HepG2 (cell line): ENCODE data around the gene FXN. TPM values are rescaled to one million over a fixed set of nuclear protein-coding genes. Genes with fewer than 3 reads are reported as not detected.

Source experiments
- BORCS8-MEF2B ChIP-seq: sonication (generic); formaldehyde crosslinking; IDR thresholded peaks from 2 replicates; pipeline ENCODE4 v1.8.0; 2022; ENCODE audit warnings: mild to moderate bottlenecking, missing genetic modification reagents
- GATAD2A ChIP-seq: IDR thresholded peaks from 2 replicates; pipeline ENCODE4 v1.6.1; 2016
- HHEX ChIP-seq: IDR thresholded peaks from 2 replicates; pipeline ENCODE4 v1.6.1; 2016; ENCODE audit warnings: control low read depth
- IKZF1 ChIP-seq: fragments of 450-650 bp; IDR thresholded peaks from 2 replicates; pipeline ENCODE4 v1.7.1; 2016
- KLF12 ChIP-seq: sonication (generic); formaldehyde crosslinking; IDR thresholded peaks from 2 replicates; pipeline ENCODE4 v1.4.0; 2020; ENCODE audit warnings: missing genetic modification reagents, borderline replicate concordance
- MYNN ChIP-seq: sonication (generic); formaldehyde crosslinking; IDR thresholded peaks from 2 replicates; pipeline ENCODE4 v1.4.0; 2020; ENCODE audit warnings: mild to moderate bottlenecking, low read depth, missing genetic modification reagents
- NAIF1 ChIP-seq: sonication (generic); formaldehyde crosslinking; IDR thresholded peaks from 2 replicates; pipeline ENCODE4 v1.5.0; 2020; ENCODE audit warnings: mild to moderate bottlenecking, missing genetic modification reagents, borderline replicate concordance
- NFYB ChIP-seq: sonication (generic); formaldehyde crosslinking; IDR thresholded peaks from 2 replicates; pipeline ENCODE4 v1.4.0; 2020; ENCODE audit warnings: missing genetic modification reagents
- POLR2AphosphoS2 ChIP-seq: IDR thresholded peaks from 2 replicates; pipeline ENCODE4 v1.6.1; 2011; ENCODE audit warnings: low read depth, low read length, improper control_type of control experiment
- RAD21 ChIP-seq: fragments of 450-650 bp; formaldehyde crosslinking; IDR thresholded peaks from 2 replicates; pipeline ENCODE4 v1.5.0; 2020; ENCODE audit warnings: mild to moderate bottlenecking
- RXRA ChIP-seq: sonication (generic); formaldehyde crosslinking; IDR thresholded peaks from 2 replicates; pipeline ENCODE4 v1.5.1; 2020; ENCODE audit warnings: missing genetic modification reagents
- SP140L ChIP-seq: sonication (generic); formaldehyde crosslinking; IDR thresholded peaks from 2 replicates; pipeline ENCODE4 v1.4.0; 2020; ENCODE audit warnings: missing genetic modification reagents, borderline replicate concordance
- STAG1 ChIP-seq: sonication (generic); formaldehyde crosslinking; IDR thresholded peaks from 2 replicates; pipeline ENCODE4 v1.4.0; 2020; ENCODE audit warnings: missing genetic modification reagents
- STAT5B ChIP-seq: sonication (generic); formaldehyde crosslinking; IDR thresholded peaks from 2 replicates; pipeline ENCODE4 v1.4.0; 2020; ENCODE audit warnings: missing genetic modification reagents
- ZBTB20 ChIP-seq: sonication (generic); formaldehyde crosslinking; IDR thresholded peaks from 2 replicates; pipeline ENCODE4 v1.8.1; 2023; ENCODE audit warnings: missing genetic modification reagents, low read depth, mild to moderate bottlenecking, borderline replicate concordance
- ZNF20 ChIP-seq: sonication (generic); formaldehyde crosslinking; IDR thresholded peaks from 2 replicates; pipeline ENCODE4 v1.4.0; 2020; ENCODE audit warnings: mild to moderate bottlenecking, moderate library complexity, missing genetic modification reagents
- ZNF224 ChIP-seq: sonication (generic); formaldehyde crosslinking; IDR thresholded peaks from 2 replicates; pipeline ENCODE4 v1.5.0; 2020; ENCODE audit warnings: mild to moderate bottlenecking, missing genetic modification reagents
- ZNF431 ChIP-seq: sonication (generic); formaldehyde crosslinking; IDR thresholded peaks from 2 replicates; pipeline ENCODE4 v1.9.0; 2022; ENCODE audit warnings: missing genetic modification reagents, low read depth, mild to moderate bottlenecking, borderline replicate concordance
- ZNF569 ChIP-seq: sonication (generic); formaldehyde crosslinking; IDR thresholded peaks from 2 replicates; pipeline ENCODE4 v1.5.0; 2020; ENCODE audit warnings: mild to moderate bottlenecking, missing genetic modification reagents, moderate library complexity, borderline replicate concordance
- ZNF761 ChIP-seq: sonication (generic); formaldehyde crosslinking; conservative IDR thresholded peaks from 2 replicates; pipeline ENCODE4 v1.4.0; 2020; ENCODE audit warnings: mild to moderate bottlenecking, missing genetic modification reagents
- ZNF883 ChIP-seq: sonication (generic); formaldehyde crosslinking; IDR thresholded peaks from 2 replicates; pipeline ENCODE4 v1.5.1; 2020; ENCODE audit warnings: mild to moderate bottlenecking, missing genetic modification reagents; ENCODE audit errors: not compliant biosample characterization
- polyA plus RNA-seq, 8 experiments: library from polyadenylated mRNA; depleted of rRNA in 3 of 8; stranded (reverse) in 7 of 8; unstranded in 1 of 8; fragments of >200 nt; fragmentation: Illumina TruSeq in 4 of 8; extraction: Trizol in 4 of 8; gene quantifications; 2 replicates each; pipeline versions ENCODE4 v1.2.1 to v1.2.3, GENCODE V29; 2011 to 2016; ENCODE audit warnings: low read depth in 4 of 8, missing spikeins in 1 of 8, mixed read lengths in 1 of 8; ENCODE audit not compliant: insufficient read depth in 1 of 8
- total RNA-seq, 5 experiments: library from RNA; depleted of rRNA; stranded (reverse); fragments of >200 nt; fragmentation: Illumina TruSeq; extraction: Trizol; gene quantifications; 2 replicates each; pipeline ENCODE4 v1.2.3, GENCODE V29; 2016; ENCODE audit warnings: low read depth in 1 of 5
- TF ChIP-seq, protein P1 (sequence below), 2 experiments: sonication (generic) in 1 of 2; formaldehyde crosslinking in 1 of 2; IDR thresholded peaks; 2 replicates each; pipeline versions ENCODE4 v1.4.0 to v1.6.1; 2016 to 2020; ENCODE audit warnings: borderline replicate concordance in 1 of 2, low read depth in 1 of 2, mild to moderate bottlenecking in 1 of 2, missing genetic modification reagents in 1 of 2
- TF ChIP-seq, protein P2 (sequence below): sonication (generic); formaldehyde crosslinking; IDR thresholded peaks from 2 replicates; pipeline ENCODE4 v1.4.0; 2020; ENCODE audit warnings: mild to moderate bottlenecking, missing genetic modification reagents
- TF ChIP-seq, protein P3 (sequence below): IDR thresholded peaks from 2 replicates; pipeline ENCODE4 v1.6.1; 2016; ENCODE audit warnings: low read depth

The FXN gene
- total and polyA plus RNA-seq, 2 of the 13 experiments (the other 11 are each of a cell fraction or from before 2014, with no cell fraction given), result 24.1 to 26.0 TPM

DNA sequence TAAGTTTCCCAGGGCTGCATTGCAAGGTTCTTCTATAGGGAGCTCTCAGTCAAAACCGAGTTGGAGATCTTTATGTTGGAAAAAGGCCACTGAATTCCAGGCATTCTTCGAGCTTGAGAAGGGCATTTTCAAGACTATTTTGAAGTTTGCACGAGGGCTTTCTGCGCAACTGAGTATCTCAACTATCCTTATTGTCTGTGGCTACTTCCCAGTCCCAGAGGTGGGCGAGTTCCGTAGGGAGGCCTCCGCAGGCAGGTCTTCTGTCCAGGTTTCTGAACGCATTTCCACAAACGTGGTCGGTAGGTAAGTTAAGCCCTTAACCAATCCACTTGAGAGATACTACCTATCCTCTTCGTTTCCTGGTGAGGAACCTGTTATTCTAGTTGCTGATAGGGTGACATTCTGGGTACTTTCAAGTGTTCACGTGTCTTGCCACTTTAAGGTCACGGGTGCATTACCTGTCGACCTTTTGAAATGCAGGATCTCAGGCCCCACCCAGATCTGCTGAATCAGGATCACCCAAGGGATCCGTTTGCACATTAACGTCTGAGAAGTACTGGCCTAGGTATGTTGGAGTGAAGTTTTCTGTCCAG, 87.1 kb downstream of the FXN start (continued):
- TF ChIP-seq, protein P1, sequence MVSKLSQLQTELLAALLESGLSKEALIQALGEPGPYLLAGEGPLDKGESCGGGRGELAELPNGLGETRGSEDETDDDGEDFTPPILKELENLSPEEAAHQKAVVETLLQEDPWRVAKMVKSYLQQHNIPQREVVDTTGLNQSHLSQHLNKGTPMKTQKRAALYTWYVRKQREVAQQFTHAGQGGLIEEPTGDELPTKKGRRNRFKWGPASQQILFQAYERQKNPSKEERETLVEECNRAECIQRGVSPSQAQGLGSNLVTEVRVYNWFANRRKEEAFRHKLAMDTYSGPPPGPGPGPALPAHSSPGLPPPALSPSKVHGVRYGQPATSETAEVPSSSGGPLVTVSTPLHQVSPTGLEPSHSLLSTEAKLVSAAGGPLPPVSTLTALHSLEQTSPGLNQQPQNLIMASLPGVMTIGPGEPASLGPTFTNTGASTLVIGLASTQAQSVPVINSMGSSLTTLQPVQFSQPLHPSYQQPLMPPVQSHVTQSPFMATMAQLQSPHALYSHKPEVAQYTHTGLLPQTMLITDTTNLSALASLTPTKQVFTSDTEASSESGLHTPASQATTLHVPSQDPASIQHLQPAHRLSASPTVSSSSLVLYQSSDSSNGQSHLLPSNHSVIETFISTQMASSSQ (IDR thresholded peaks at IDR 0.05; ENCODE audit: low read depth), result no peak
- TF ChIP-seq, protein P1 (CRISPR knock-in tag; IDR thresholded peaks at IDR 0.05; ENCODE audit: borderline replicate concordance), result no peak
- no peak for TF ChIP-seq MYNN (CRISPR knock-in tag)
- TF ChIP-seq KLF12 (CRISPR knock-in tag), result no peak
- TF ChIP-seq RAD21 (CRISPR knock-in tag), result no peak
- TF ChIP-seq ZBTB20, result no peak
- no peak for TF ChIP-seq ZNF431
- TF ChIP-seq, protein P2, sequence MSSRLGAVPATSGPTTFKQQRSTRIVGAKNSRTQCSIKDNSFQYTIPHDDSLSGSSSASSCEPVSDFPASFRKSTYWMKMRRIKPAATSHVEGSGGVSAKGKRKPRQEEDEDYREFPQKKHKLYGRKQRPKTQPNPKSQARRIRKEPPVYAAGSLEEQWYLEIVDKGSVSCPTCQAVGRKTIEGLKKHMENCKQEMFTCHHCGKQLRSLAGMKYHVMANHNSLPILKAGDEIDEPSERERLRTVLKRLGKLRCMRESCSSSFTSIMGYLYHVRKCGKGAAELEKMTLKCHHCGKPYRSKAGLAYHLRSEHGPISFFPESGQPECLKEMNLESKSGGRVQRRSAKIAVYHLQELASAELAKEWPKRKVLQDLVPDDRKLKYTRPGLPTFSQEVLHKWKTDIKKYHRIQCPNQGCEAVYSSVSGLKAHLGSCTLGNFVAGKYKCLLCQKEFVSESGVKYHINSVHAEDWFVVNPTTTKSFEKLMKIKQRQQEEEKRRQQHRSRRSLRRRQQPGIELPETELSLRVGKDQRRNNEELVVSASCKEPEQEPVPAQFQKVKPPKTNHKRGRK (CRISPR knock-in tag), result no peak
- no peak for TF ChIP-seq ZNF761 (CRISPR knock-in tag)
- no peak for TF ChIP-seq ZNF224 (CRISPR knock-in tag)
- no peak; the same call in 1 of the 2 replicates for TF ChIP-seq RXRA (CRISPR knock-in tag)
- TF ChIP-seq HHEX (CRISPR knock-in tag), result no peak
- TF ChIP-seq NAIF1 (CRISPR knock-in tag), result no peak
- TF ChIP-seq IKZF1, result no peak
- 0 out of 2 replicates have a peak, but pooled peaks have one; percentile 30 for TF ChIP-seq NFYB (CRISPR knock-in tag)
- no peak for TF ChIP-seq BORCS8-MEF2B
- no peak for TF ChIP-seq ZNF20 (CRISPR knock-in tag)
- no peak for TF ChIP-seq STAT5B (CRISPR knock-in tag)
- TF ChIP-seq, protein P3, sequence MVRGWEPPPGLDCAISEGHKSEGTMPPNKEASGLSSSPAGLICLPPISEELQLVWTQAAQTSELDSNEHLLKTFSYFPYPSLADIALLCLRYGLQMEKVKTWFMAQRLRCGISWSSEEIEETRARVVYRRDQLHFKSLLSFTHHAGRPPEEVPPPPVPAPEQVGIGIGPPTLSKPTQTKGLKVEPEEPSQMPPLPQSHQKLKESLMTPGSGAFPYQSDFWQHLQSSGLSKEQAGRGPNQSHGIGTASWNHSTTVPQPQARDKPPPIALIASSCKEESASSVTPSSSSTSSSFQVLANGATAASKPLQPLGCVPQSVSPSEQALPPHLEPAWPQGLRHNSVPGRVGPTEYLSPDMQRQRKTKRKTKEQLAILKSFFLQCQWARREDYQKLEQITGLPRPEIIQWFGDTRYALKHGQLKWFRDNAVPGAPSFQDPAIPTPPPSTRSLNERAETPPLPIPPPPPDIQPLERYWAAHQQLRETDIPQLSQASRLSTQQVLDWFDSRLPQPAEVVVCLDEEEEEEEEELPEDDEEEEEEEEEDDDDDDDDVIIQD (CRISPR knock-in tag), result 0 out of 2 replicates have a peak, but pooled peaks have one; percentile 52
- TF ChIP-seq POLR2AphosphoS2, result no peak
- no peak for TF ChIP-seq STAG1 (CRISPR knock-in tag)
- no peak for TF ChIP-seq ZNF883 (CRISPR knock-in tag)
- 0 out of 2 replicates have a peak, but pooled peaks have one; percentile 10 for TF ChIP-seq GATAD2A (CRISPR knock-in tag)
- TF ChIP-seq SP140L (CRISPR knock-in tag), result no peak
- no peak for TF ChIP-seq ZNF569
